ENCODE measurements around the gene DND1.

GRCh38 chr5:140630292-140631035 is 42.9 kb downstream of the DND1 start:
- TF ChIP-seq CTCF (IDR thresholded peaks at IDR 0.05): no peak
- TF ChIP-seq POLR2AphosphoS5 (IDR thresholded peaks at IDR 0.05; ENCODE audit: low read depth, low read length): no peak
